Osteoblast (primary cell): ENCODE data around the gene TAB2. TPM values are rescaled to one million over a fixed set of nuclear protein-coding genes. Genes with fewer than 3 reads are reported as not detected.

Experiments
- DNase-seq: peaks from one replicate; pipeline ENCODE4 v3.0.0; 2011; ENCODE audit warnings: low spot score, mixed read lengths; ENCODE audit not compliant: insufficient read length; ENCODE audit errors: missing footprints
- H2AFZ ChIP-seq: 2 replicates; pipeline ENCODE4 v1.6.0; 2011; ENCODE audit warnings: mild to moderate bottlenecking, low read length
- H3K27ac ChIP-seq: 2 replicates; pipeline ENCODE4 v1.5.1; 2011; ENCODE audit warnings: mild to moderate bottlenecking, low read depth, low read length, moderate library complexity
- H3K27me3 ChIP-seq: 2 replicates; pipeline ENCODE4 v1.6.0; 2012; ENCODE audit warnings: mild to moderate bottlenecking, control low read depth, inconsistent platforms, low read length, moderate library complexity; ENCODE audit not compliant: insufficient read depth
- H3K36me3 ChIP-seq: 2 replicates; pipeline ENCODE4 v1.5.1; 2011; ENCODE audit warnings: mild to moderate bottlenecking, low read length, control low read depth, moderate library complexity; ENCODE audit not compliant: insufficient read depth
- H3K4me1 ChIP-seq: 2 replicates; pipeline ENCODE4 v1.5.1; 2011; ENCODE audit warnings: mild to moderate bottlenecking, low read length, control low read depth, moderate library complexity; ENCODE audit not compliant: insufficient read depth
- H3K4me2 ChIP-seq: 2 replicates; pipeline ENCODE4 v1.6.0; 2011; ENCODE audit warnings: mild to moderate bottlenecking, low read length; ENCODE audit not compliant: insufficient read depth
- H3K4me3 ChIP-seq: fragments of 200-600 bp; sonication (generic); 3 replicates; pipeline ENCODE4 v1.5.1; 2012; ENCODE audit warnings: mild to moderate bottlenecking, low read length, inconsistent platforms; ENCODE audit not compliant: insufficient read depth
- H3K79me2 ChIP-seq: 2 replicates; pipeline ENCODE4 v1.6.0; 2012; ENCODE audit warnings: mild to moderate bottlenecking, low read length, control low read depth, inconsistent platforms; ENCODE audit not compliant: insufficient read depth
- H3K9me3 ChIP-seq: 2 replicates; pipeline ENCODE4 v1.5.1; 2011; ENCODE audit warnings: low read depth, low read length, control low read depth
- H4K20me1 ChIP-seq: 2 replicates; pipeline ENCODE4 v1.6.0; 2012; ENCODE audit warnings: mild to moderate bottlenecking, low read length, control low read depth; ENCODE audit not compliant: insufficient read depth
- total RNA-seq: library from RNA; depleted of rRNA; stranded (reverse); fragments of >200 nt; gene quantifications from 2 replicates; pipeline ENCODE4 v1.2.3, GENCODE V29; 2012
- TF ChIP-seq, protein P1 (sequence below): IDR thresholded peaks from 2 replicates; pipeline ENCODE4 v1.5.1; 2011; ENCODE audit warnings: mild to moderate bottlenecking, low read depth, low read length, moderate library complexity; ENCODE audit errors: extremely low read depth

Gene TAB2
- total RNA-seq, 1 donor, result 28.2 TPM

DNA sequence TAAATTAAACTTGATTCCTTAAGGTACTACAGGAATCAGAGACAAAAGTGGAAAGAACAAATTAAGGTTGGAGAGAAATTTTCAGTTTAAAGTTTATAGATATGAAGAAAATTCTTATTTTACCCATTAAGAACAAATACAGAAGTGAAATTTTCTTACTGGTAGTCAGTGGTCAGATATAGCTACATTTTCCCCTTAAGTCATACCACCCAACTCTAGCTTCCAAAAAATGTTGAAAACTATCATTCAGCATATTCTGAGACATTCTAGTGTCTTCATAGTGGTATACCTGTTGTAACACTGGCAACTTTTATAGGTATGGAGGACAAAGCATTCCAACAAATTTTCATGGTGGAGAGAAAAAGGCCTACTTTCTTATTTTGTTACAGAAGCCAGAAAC lies 67.0 kb downstream of the TAB2 start:
- Histone ChIP-seq H3K4me1 (peaks cover under 1% of the 10 kb centered on the region), H3K9me3 (no peaks in the 10 kb centered on the region), H3K27ac (no peak overlapping the region), H3K36me3 (peaks cover 15% of the 10 kb centered on the region), H2AFZ (no peak overlapping the region), H3K4me2 (no peak overlapping the region), H4K20me1 (peaks cover 21% of the 10 kb centered on the region), H3K79me2 (peaks cover 58% of the 10 kb centered on the region), H3K4me3 (no peak overlapping the region), H3K27me3 (no peaks in the 10 kb centered on the region)
- TF ChIP-seq, protein P1, sequence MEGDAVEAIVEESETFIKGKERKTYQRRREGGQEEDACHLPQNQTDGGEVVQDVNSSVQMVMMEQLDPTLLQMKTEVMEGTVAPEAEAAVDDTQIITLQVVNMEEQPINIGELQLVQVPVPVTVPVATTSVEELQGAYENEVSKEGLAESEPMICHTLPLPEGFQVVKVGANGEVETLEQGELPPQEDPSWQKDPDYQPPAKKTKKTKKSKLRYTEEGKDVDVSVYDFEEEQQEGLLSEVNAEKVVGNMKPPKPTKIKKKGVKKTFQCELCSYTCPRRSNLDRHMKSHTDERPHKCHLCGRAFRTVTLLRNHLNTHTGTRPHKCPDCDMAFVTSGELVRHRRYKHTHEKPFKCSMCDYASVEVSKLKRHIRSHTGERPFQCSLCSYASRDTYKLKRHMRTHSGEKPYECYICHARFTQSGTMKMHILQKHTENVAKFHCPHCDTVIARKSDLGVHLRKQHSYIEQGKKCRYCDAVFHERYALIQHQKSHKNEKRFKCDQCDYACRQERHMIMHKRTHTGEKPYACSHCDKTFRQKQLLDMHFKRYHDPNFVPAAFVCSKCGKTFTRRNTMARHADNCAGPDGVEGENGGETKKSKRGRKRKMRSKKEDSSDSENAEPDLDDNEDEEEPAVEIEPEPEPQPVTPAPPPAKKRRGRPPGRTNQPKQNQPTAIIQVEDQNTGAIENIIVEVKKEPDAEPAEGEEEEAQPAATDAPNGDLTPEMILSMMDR, result no peak
- DNase-seq, result no peak

DNA sequence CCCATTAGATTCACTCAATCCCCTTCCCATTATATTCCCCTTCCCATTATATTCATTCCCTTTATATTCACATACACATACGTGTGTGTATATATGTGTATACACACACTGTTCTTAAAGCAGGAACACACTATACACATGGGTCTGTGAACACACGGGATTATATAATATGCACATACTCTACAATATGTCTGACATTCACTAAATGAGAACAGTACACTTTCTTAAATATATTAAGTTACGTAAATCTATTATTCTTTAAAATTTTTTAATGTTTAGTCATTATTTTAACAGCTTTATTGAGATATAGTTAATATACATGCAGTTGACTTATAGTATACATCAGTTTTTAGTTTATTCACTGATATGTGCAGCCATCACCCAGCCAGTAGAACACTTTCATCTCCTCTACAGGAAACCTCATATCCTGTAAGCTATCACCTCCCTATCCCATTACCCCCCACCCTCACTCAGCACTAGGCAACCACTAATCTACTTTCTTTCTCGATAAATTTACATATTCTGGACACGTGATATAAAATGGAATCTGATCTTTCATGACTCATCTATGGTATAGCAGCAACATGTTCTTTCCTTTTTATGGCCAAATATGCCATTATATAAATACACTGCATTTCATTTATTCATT lies 68.6 kb downstream of the TAB2 start:
- no peak for DNase-seq
- H4K20me1 ChIP-seq, result peaks cover 22% of the 10 kb centered on the region
- H2AFZ ChIP-seq, result no peak overlapping the region
- no peak overlapping the region for H3K27ac ChIP-seq
- no peak overlapping the region for H3K4me2 ChIP-seq
- TF ChIP-seq, protein P1, result no peak
- H3K4me3 ChIP-seq, result no peak overlapping the region
- no peaks in the 10 kb centered on the region for H3K9me3 ChIP-seq
- no peaks in the 10 kb centered on the region for H3K27me3 ChIP-seq
- H3K36me3 ChIP-seq, result peaks cover 11% of the 10 kb centered on the region
- H3K4me1 ChIP-seq, result peaks cover 6% of the 10 kb centered on the region
- peaks cover 61% of the 10 kb centered on the region for H3K79me2 ChIP-seq

DNA sequence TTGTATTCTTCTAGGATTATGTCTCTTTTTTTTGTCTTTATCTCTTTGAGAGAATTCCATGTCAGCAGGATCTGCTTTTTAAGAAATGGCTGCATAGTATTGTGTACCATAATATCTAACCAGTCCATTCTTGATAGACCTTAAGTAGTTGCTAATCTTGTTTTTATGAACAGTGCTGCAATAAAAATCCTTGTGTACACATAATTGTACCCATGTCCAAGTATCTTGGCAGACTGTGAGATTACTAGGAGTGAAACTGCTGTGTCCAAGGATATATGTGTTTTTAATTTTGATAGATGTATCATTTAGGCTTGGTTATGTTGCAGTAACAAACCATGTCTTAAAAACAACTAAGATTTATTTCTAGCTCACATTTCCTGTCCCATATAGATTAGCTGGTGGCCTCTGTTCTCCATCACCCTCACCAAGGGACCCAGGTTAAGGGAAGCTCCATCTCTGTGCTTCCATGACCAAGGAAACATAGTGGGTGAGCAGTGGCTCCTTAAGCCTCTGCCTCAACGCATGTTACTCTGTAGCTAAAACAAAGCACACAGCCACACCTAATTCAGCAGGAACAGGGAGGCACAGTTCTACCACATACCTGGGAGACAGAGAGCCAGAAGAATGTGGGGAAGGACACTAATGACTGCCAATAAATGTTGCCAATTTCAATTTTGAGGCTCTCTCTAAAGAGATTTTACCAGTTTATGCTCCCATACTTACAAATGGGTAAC lies 70.4 kb downstream of the TAB2 start:
- Histone ChIP-seq H3K36me3 (peaks cover 11% of the 10 kb centered on the region), H3K4me3 (no peak overlapping the region), H3K4me2 (no peak overlapping the region), H4K20me1 (peaks cover 29% of the 10 kb centered on the region), H3K27me3 (no peaks in the 10 kb centered on the region), H3K9me3 (no peaks in the 10 kb centered on the region), H3K4me1 (peaks cover 13% of the 10 kb centered on the region), H3K27ac (no peak overlapping the region), H2AFZ (no peak overlapping the region), H3K79me2 (peaks cover 71% of the 10 kb centered on the region)
- DNase-seq, result no peak
- TF ChIP-seq, protein P1, result no peak

DNA sequence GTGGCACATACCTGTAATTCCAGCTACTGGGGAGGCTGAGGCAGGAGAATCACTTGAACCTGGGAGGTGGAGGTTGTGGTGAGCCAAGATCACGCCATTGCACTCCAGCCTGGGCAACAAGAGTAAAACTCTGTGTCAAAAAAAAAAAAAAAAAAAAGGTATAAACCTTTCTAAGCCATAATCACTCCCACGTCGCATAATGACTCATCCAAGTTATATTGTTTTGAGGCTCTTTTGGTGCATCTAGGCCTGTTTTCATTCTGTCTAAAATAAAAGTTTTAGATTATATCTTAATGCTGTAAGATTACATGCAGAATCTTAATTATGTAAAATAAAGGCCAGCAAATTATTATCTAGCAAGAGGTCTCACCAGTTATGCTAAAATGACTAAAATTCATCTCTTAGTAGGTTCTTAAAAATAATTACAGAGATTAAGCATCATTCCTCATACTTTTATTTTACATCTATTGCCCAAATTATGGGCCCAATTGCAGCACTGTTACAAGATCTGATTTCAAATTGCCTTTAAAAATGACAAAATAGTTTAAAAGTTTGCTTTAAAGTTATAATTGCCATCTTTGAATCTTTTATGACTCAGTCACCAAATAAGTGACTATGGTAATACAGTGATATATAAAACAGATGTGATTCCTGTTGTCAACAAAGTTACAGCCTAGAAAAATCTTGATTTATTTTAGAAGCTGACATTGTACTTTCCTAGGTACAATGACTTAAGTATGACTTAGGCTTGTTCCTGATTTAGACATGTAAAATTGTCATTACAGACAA lies 72.2 kb downstream of the TAB2 start:
- H3K4me2 ChIP-seq, result peak overlapping the region; percentile 12
- peaks cover 17% of the 10 kb centered on the region for H3K4me1 ChIP-seq
- H3K27me3 ChIP-seq, result no peaks in the 10 kb centered on the region
- TF ChIP-seq, protein P1, result no peak
- peak overlapping the region; percentile 38 for H3K27ac ChIP-seq
- peaks cover 78% of the 10 kb centered on the region for H3K79me2 ChIP-seq
- no peak overlapping the region for H2AFZ ChIP-seq
- H3K36me3 ChIP-seq, result peaks cover 6% of the 10 kb centered on the region
- peaks cover 39% of the 10 kb centered on the region for H4K20me1 ChIP-seq
- no peaks in the 10 kb centered on the region for H3K9me3 ChIP-seq
- no peak overlapping the region for H3K4me3 ChIP-seq
- no peak for DNase-seq
